ENCODE results near the gene MYT1. TPM values are rescaled to one million over a fixed set of nuclear protein-coding genes. Genes with fewer than 3 reads are reported as not detected.
"Not testable (repeated sequence)": the region's sequence is repeated elsewhere in the genome, so short reads cannot be mapped to it uniquely, and the experiment has no call there.

The MYT1 gene
- total RNA-seq, 3 donors from 2014 or later = 0.12 to 0.76 (median 0.14) TPM

DNA sequence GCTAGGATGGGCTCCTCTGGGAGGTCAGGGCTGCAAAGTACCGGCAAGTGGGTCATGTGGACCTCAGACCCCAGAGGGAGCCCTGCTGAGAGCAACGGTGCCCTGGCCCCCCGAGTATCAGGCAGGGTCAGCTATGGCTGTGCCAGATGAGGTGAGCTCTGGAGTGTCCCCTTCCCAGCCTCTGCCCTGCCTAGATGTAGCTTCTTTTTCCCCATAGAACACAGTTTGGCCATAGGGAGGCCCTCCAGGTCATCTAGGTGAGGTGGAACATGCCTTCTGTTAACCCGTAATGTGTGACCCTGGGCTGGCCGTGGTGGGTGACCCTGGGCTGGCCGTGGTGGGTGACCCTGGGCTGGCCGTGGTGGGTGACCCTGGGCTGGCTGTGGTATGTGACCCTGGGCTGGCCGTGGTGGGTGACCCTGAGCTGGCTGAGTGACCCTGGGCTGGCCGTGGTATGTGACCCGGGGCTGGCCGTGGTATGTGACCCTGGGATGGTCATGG lies 70.1 kb downstream of the MYT1 start:
- intact Hi-C loops (cut with DNase I, micrococcal nuclease) = no loop called here
- ATAC-seq (no peak), DNase-seq (peak in 2 of 3 donors; percentile 7 to 19)
- Histone ChIP-seq H3K9me3 (no peaks in the 10 kb centered on the region), H3K4me3 (no peak overlapping the region), H3K36me3 (ENCODE audit: low read depth) (no peaks in the 10 kb centered on the region), H3K4me1 (ENCODE audit: low read depth) (no peaks in the 10 kb centered on the region)
- TF ChIP-seq, protein P1, sequence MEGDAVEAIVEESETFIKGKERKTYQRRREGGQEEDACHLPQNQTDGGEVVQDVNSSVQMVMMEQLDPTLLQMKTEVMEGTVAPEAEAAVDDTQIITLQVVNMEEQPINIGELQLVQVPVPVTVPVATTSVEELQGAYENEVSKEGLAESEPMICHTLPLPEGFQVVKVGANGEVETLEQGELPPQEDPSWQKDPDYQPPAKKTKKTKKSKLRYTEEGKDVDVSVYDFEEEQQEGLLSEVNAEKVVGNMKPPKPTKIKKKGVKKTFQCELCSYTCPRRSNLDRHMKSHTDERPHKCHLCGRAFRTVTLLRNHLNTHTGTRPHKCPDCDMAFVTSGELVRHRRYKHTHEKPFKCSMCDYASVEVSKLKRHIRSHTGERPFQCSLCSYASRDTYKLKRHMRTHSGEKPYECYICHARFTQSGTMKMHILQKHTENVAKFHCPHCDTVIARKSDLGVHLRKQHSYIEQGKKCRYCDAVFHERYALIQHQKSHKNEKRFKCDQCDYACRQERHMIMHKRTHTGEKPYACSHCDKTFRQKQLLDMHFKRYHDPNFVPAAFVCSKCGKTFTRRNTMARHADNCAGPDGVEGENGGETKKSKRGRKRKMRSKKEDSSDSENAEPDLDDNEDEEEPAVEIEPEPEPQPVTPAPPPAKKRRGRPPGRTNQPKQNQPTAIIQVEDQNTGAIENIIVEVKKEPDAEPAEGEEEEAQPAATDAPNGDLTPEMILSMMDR (IDR thresholded peaks at IDR 0.05) = no peak

- peak in 1 of 3 donors; percentile 16 for DNase-seq
- ATAC-seq; H3K4me1 ChIP-seq (ENCODE audit: low read depth); H3K4me3 ChIP-seq; H3K9me3 ChIP-seq; intact Hi-C loops (cut with DNase I, micrococcal nuclease); H3K36me3 ChIP-seq (ENCODE audit: low read depth): not testable (repeated sequence)
Observed at GRCh38 chr20:64234921-64235565, 70.8 kb downstream of the MYT1 start.

DNA sequence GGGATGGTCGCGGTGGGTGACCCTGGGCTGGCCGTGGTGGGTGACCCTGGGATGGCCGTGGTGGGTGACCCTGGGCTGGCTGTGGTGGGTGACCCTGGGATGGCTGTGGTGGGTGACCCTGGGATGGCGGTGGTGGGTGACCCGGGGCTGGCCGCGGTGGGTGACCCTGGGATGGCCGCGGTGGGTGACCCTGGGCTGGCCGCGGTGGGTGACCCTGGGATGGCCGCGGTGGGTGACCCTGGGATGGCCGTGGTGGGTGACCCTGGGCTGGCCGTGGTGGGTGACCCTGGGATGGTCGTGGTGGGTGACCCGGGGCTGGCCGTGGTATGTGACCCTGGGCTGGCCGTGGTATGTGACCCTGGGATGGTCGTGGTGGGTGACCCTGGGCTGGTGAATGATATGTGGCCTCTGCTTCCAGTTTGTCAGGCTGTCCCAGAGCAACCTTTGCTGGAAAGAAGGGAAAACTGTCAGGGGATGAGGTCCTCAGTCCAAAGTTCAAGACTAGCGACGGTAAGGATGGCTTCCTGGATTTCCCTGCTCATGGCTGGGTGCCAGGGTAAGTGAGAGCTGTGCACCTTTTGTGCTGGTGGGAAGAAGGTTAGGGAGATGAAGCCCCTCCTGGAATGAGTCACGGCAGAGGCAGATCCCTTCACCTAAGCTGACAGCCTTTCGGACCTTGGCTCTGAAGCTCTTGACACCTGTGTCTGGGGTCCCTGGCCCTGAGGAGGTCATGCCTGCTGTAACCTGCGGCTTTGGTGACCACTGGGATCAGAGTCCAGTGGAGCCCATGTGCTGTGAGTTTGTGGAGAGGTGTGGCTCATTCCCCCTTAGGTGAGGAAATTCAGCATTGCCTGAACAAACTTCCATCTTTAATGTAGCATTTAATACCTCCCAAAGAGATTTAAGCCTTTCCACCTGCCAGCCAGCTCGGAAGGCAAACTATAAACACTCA lies 72.2 kb downstream of the MYT1 start:
- Histone ChIP-seq H3K36me3 (ENCODE audit: low read depth) (no peaks in the 10 kb centered on the region), H3K4me3 (no peak overlapping the region), H3K4me1 (ENCODE audit: low read depth) (no peaks in the 10 kb centered on the region), H3K9me3 (no peaks in the 10 kb centered on the region)
- DNase-seq = peak in 1 of 3 donors; percentile 8
- intact Hi-C loops (cut with DNase I, micrococcal nuclease) = no loop called here
- ATAC-seq = no peak
- TF ChIP-seq, protein P1 (IDR thresholded peaks at IDR 0.05) = no peak

- no peaks in the 10 kb centered on the region for H3K9me3 ChIP-seq
- H3K36me3 ChIP-seq (ENCODE audit: low read depth) = no peaks in the 10 kb centered on the region
- ATAC-seq (no peak), DNase-seq (peak in 1 of 3 donors; percentile 14)
- H3K4me3 ChIP-seq = no peak overlapping the region
- TF ChIP-seq, protein P1 (IDR thresholded peaks at IDR 0.05) = no peak
- H3K4me1 ChIP-seq (ENCODE audit: low read depth) = no peaks in the 10 kb centered on the region
- intact Hi-C loops (cut with DNase I, micrococcal nuclease) = no loop called here
Observed at GRCh38 chr20:64237316-64237715, 73.1 kb downstream of the MYT1 start.

- DNase-seq (peak in 1 of 3 donors; percentile 4), ATAC-seq (no peak)
- Histone ChIP-seq H3K9me3 (no peaks in the 10 kb centered on the region), H3K4me3 (no peak overlapping the region), H3K36me3 (ENCODE audit: low read depth) (no peaks in the 10 kb centered on the region), H3K4me1 (ENCODE audit: low read depth) (no peaks in the 10 kb centered on the region)
- TF ChIP-seq, protein P1 (IDR thresholded peaks at IDR 0.05) = no peak
- intact Hi-C loops (cut with DNase I, micrococcal nuclease) = no loop called here
Observed at GRCh38 chr20:64238115-64238825, 74.0 kb downstream of the MYT1 start.
